Measurements from ENCODE around the gene CAPRIN2. TPM values are rescaled to one million over a fixed set of nuclear protein-coding genes. Genes with fewer than 3 reads are reported as not detected.

The CAPRIN2 gene
- total and polyA plus RNA-seq, 2 donors (not counting 1 experiment from before 2014, with no cell fraction given), result 10.8 to 17.2 TPM

GRCh38 chr12:30732954-30733637, 21.7 kb downstream of the CAPRIN2 start:
- no peak overlapping the region for H3K4me2 ChIP-seq (ENCODE audit: extremely low read depth, insufficient read depth, low read length)
- DNase-seq (ENCODE audit: low read depth in 2 of 2), result no peak
- H3K27ac ChIP-seq (ENCODE audit: insufficient read depth, low read length), result no peak overlapping the region
- H3K27me3 ChIP-seq (ENCODE audit: control insufficient read depth, insufficient read depth, low read length), result no peaks in the 10 kb centered on the region
- H3K9me3 ChIP-seq (ENCODE audit: control insufficient read depth, insufficient read depth, low read depth, low read length), result no peaks in the 10 kb centered on the region
- H2AFZ ChIP-seq (ENCODE audit: low read length), result no peak overlapping the region
- H3K36me3 ChIP-seq (ENCODE audit: control insufficient read depth, insufficient read depth, low read length), result no peaks in the 10 kb centered on the region
- no peaks in the 10 kb centered on the region for H4K20me1 ChIP-seq (ENCODE audit: control insufficient read depth, extremely low read depth, insufficient read depth, low read length)
- TF ChIP-seq, protein P1, sequence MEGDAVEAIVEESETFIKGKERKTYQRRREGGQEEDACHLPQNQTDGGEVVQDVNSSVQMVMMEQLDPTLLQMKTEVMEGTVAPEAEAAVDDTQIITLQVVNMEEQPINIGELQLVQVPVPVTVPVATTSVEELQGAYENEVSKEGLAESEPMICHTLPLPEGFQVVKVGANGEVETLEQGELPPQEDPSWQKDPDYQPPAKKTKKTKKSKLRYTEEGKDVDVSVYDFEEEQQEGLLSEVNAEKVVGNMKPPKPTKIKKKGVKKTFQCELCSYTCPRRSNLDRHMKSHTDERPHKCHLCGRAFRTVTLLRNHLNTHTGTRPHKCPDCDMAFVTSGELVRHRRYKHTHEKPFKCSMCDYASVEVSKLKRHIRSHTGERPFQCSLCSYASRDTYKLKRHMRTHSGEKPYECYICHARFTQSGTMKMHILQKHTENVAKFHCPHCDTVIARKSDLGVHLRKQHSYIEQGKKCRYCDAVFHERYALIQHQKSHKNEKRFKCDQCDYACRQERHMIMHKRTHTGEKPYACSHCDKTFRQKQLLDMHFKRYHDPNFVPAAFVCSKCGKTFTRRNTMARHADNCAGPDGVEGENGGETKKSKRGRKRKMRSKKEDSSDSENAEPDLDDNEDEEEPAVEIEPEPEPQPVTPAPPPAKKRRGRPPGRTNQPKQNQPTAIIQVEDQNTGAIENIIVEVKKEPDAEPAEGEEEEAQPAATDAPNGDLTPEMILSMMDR (conservative IDR thresholded peaks at IDR 0.05 in 1 of 2, IDR thresholded peaks at IDR 0.05 in 1 of 2; ENCODE audit: low read depth in 1 of 2, low read length in 2 of 2), result no peak
- no peak for TF ChIP-seq EZH2 (IDR thresholded peaks at IDR 0.05; ENCODE audit: low read length, missing control alignments)
- no peak overlapping the region for H3K9ac ChIP-seq (ENCODE audit: insufficient read depth, low read length)
- H3K4me1 ChIP-seq (ENCODE audit: control insufficient read depth, extremely low read depth, insufficient read depth, low read length), result no peaks in the 10 kb centered on the region
- no peaks in the 10 kb centered on the region for H3K79me2 ChIP-seq (ENCODE audit: control insufficient read depth, insufficient read depth, low read length)
- no peak overlapping the region for H3K4me3 ChIP-seq (replicated peaks in 1 of 4; ENCODE audit: control extremely low read depth in 1 of 4, insufficient read depth in 1 of 4, low read depth in 3 of 4, low read length in 4 of 4)

DNA sequence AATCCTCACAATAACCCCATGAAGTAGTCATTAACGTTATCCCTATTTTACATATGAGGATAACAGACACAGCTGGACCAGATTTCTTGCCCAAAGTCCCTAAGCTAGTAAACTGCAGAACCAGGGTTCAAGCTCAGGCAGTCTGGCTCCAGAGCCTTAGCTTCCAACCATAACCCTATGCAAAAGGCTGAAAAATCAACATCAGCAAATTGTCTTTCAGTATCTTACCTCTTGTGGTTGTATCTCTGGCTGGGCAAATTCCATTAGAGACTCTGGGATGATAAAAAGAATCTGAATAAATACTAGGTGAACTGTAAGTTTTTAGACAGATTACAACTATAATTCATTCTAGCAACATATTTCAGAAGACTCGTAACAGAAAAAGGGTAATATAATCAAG, 24.7 kb downstream of the CAPRIN2 start:
- Histone ChIP-seq H3K27me3 (ENCODE audit: control insufficient read depth, insufficient read depth, low read length) (no peaks in the 10 kb centered on the region), H4K20me1 (ENCODE audit: control insufficient read depth, extremely low read depth, insufficient read depth, low read length) (no peaks in the 10 kb centered on the region), H3K4me3 (replicated peaks in 1 of 4; ENCODE audit: control extremely low read depth in 1 of 4, insufficient read depth in 1 of 4, low read depth in 3 of 4, low read length in 4 of 4) (no peak overlapping the region), H2AFZ (ENCODE audit: low read length) (no peak overlapping the region), H3K79me2 (ENCODE audit: control insufficient read depth, insufficient read depth, low read length) (no peaks in the 10 kb centered on the region), H3K4me2 (ENCODE audit: extremely low read depth, insufficient read depth, low read length) (no peak overlapping the region), H3K4me1 (ENCODE audit: control insufficient read depth, extremely low read depth, insufficient read depth, low read length) (peaks cover 8% of the 10 kb centered on the region), H3K36me3 (ENCODE audit: control insufficient read depth, insufficient read depth, low read length) (no peaks in the 10 kb centered on the region), H3K27ac (ENCODE audit: insufficient read depth, low read length) (no peak overlapping the region), H3K9ac (ENCODE audit: insufficient read depth, low read length) (no peak overlapping the region), H3K9me3 (ENCODE audit: control insufficient read depth, insufficient read depth, low read depth, low read length) (no peaks in the 10 kb centered on the region)
- no peak for DNase-seq (ENCODE audit: low read depth in 2 of 2)
- TF ChIP-seq EZH2 (IDR thresholded peaks at IDR 0.05; ENCODE audit: low read length, missing control alignments), result no peak
- TF ChIP-seq, protein P1 (conservative IDR thresholded peaks at IDR 0.05 in 1 of 2, IDR thresholded peaks at IDR 0.05 in 1 of 2; ENCODE audit: low read depth in 1 of 2, low read length in 2 of 2), result no peak

DNA sequence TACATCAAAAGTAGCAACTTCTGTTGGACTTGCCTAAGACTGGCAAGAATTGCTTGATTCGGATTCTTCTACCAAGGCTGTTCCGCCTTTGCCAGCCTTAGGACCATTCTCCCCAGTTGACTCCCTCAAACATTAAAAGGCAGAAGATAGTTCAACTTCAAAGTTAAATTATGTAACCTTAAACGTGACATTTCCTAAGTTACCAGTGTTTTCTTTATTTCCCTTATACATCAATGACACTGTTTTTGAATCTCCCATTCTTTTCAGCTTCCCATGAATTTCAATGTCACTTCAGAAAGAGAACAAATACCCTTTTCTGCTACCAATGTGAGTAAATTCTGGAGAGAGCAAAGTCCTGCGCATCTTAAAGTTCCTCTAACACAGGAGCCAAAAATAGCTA, 25.2 kb downstream of the CAPRIN2 start:
- peaks cover 8% of the 10 kb centered on the region for H3K4me1 ChIP-seq (ENCODE audit: control insufficient read depth, extremely low read depth, insufficient read depth, low read length)

More for the DNA sequence above, 25.2 kb downstream of the CAPRIN2 start:
- Histone ChIP-seq H3K27ac (ENCODE audit: insufficient read depth, low read length) (no peak overlapping the region), H3K4me2 (ENCODE audit: extremely low read depth, insufficient read depth, low read length) (no peak overlapping the region), H3K27me3 (ENCODE audit: control insufficient read depth, insufficient read depth, low read length) (no peaks in the 10 kb centered on the region), H2AFZ (ENCODE audit: low read length) (no peak overlapping the region), H3K9ac (ENCODE audit: insufficient read depth, low read length) (no peak overlapping the region), H3K36me3 (ENCODE audit: control insufficient read depth, insufficient read depth, low read length) (no peaks in the 10 kb centered on the region), H3K9me3 (ENCODE audit: control insufficient read depth, insufficient read depth, low read depth, low read length) (no peaks in the 10 kb centered on the region), H3K4me3 (replicated peaks in 1 of 4; ENCODE audit: control extremely low read depth in 1 of 4, insufficient read depth in 1 of 4, low read depth in 3 of 4, low read length in 4 of 4) (no peak overlapping the region), H3K79me2 (ENCODE audit: control insufficient read depth, insufficient read depth, low read length) (no peaks in the 10 kb centered on the region), H4K20me1 (ENCODE audit: control insufficient read depth, extremely low read depth, insufficient read depth, low read length) (no peaks in the 10 kb centered on the region)
- DNase-seq (ENCODE audit: low read depth in 2 of 2), result no peak
- TF ChIP-seq EZH2 (IDR thresholded peaks at IDR 0.05; ENCODE audit: low read length, missing control alignments), result no peak
- TF ChIP-seq, protein P1 (conservative IDR thresholded peaks at IDR 0.05 in 1 of 2, IDR thresholded peaks at IDR 0.05 in 1 of 2; ENCODE audit: low read depth in 1 of 2, low read length in 2 of 2), result no peak
